Limb (tissue), 2 donors: Measurements from ENCODE around the gene PITPNC1.
A peak's percentile ranks its signal among the peaks of the same experiment; 100 is the strongest.

ENCODE experiments used
- DNase-seq, 2 donors: peaks; one replicate each; pipeline ENCODE4 v3.0.0-alpha.2; 2016; ENCODE audit errors: extremely low spot score in 2 of 2

The PITPNC1 gene

GRCh38 chr17:67433248-67433924 lies 56.3 kb downstream of the PITPNC1 start:
- no peak for DNase-seq

DNA sequence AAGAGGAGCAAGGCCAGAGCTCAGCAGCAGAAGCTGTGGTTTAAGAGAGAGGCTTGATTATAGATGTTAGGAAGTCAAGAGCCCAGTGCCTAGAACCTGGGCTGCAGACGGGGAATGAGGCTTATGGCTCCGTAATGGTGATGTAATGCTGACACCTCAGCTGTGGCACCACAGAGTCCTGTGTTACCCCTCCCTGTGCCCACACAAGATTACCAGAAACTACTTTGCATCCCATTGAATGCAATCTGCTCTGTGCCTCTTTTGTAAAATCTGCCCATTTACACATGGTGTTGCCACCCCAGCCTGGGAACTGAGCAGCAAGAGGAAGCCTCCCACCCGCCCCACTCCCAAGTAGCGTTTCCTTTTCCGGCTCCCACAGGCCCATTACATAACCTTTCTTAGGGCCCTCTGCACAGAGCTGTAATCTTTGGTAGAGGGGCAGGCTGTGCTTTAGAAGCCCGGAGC lies 57.0 kb downstream of the PITPNC1 start:
- no peak for DNase-seq

DNA sequence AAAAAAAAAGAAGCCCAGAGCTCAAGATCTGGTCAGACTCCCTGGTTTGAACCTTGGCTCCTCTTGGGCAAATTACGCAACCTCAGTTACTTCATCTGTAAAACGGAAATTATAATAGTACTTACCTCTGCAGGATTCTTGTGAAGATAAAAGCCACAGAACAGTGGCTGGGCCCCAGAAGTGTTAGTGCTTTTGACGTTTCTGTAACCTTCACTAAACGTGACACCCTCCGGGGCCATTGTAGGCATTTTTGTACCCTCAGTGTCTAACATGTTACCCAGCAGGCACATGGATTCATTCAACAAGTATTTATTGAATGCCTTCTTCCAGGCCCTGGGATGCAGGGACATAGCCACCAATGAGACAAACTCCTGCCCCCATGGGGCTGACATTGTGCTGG lies 58.0 kb downstream of the PITPNC1 start:
- DNase-seq = no peak

GRCh38 chr17:67435786-67436185 lies 58.7 kb downstream of the PITPNC1 start:
- DNase-seq = no peak

DNA sequence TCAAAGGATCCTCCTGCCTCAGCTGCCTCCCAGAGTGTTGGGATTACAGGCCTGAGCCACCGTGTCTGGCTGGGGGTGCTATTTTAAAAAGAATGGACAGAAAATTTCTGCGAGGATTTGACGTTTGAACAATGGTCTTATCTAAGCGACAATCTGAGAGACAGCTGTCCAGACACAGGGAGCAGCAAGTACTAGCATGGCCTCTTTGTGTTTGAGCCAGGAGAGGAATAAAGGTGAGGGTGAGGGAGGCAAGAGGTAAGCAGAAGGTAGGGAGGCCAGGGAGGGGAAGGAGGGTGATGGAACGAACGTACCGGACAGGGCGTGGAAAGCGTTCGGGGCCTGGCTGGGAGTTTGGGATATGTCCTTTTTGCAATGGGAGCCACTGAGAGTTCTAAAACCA lies 59.2 kb downstream of the PITPNC1 start:
- no peak for DNase-seq

- no peak for DNase-seq
These were observed 61.6 kb downstream of the PITPNC1 start for GRCh38 chr17:67438667-67439066.

DNA sequence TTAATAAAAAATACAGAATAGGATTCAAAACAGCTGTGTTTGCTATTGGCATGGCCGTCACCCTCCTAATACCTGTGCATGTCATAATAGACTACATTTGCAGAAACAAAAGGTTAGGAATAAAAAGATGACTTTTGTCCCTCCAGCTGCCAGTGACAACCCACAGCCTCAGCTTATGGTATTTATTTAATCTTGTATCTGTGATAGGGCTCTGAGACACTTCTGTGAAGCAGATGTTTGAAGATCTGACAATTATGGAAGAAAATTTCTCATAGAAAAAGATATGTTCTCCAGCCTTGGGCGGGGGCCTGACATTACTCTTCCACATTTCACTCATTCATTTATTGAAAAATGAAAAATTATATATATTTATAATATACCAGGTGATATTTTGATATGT lies 62.2 kb downstream of the PITPNC1 start:
- no peak for DNase-seq

- DNase-seq = no peak
These were observed 63.4 kb downstream of the PITPNC1 start for GRCh38 chr17:67440277-67441051.

- DNase-seq = no peak
These were observed 64.2 kb downstream of the PITPNC1 start for GRCh38 chr17:67441052-67441895.

DNA sequence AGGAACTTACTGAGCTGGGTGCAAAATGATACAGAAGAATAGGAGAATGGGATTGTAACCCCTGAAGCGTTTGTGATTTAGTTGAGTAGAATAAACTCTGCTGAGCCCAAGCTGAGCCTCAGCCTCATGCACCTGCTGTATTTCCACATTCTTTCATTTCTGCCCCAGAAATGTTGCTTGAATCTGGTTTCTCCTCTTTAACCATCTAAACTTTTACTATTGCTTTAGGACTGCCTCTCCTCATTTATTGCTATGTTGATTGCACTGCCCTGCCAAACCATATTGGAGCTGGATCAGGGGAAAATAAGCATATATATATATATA lies 64.8 kb downstream of the PITPNC1 start:
- no peak for DNase-seq

DNA sequence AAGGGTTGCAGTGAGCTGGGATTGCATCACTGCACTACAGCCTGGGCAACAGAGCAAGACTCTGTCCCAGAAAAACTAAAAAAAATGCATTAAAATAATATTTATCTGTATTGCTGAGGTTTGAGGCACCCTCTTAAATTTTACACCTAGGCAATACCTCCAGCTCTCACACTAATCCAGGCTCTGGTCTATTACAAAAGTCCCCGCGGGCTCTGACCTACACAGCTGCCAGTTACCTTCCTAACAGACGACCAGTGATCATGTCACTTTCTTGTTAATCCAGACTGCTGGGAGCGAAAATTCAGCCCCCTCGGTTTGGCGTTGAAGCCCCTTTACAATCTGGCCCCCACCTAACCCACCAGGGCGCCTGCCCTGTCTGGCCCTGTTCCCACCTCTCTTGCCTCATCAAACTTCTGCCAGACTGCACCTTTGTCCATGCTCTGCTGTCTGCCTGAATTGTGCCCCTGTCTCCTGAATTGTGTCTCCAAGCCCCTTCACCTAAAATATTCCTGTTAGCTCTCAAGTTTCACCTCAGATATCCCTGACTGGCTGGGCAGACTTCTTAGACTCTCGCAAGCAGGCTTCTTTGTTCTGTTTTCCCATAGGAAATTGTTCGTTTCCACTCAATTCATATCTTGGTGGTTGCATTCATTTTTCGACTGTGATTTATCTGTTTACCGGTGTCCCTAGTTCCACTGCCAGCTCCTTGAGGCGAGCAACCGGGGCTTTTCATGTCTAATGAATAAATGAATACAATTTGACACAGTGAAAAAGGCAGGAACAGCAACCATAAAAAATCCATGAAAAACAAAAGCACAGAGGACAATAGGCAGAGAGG lies 65.9 kb downstream of the PITPNC1 start:
- peak in 1 of 2 donors; percentile 44 for DNase-seq

GRCh38 chr17:67443931-67444595 lies 67.0 kb downstream of the PITPNC1 start:
- peak; percentile 36 to 60 for DNase-seq

DNA sequence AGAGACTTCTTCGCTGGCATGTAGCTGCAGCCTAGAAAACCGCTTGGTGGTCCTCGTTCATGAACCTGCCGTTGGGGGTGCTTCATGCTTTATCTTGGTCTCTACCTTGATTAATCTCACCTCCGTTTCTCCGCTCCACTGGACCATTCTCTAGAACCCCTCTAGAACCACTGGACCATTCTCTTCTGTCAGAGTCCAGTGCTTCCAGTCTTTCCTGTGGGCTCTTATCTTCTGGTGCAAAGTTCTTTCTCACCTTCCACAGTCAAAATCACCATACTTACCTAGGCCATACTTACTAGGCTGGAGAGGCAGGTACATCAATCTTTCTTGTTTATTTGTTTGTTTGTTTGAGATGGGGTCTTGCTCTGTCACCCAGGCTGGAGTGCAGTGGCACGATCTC lies 71.4 kb downstream of the PITPNC1 start:
- DNase-seq = no peak

- DNase-seq = no peak
These were observed 72.0 kb downstream of the PITPNC1 start for GRCh38 chr17:67449065-67449464.

GRCh38 chr17:67449845-67450755 lies 73.0 kb downstream of the PITPNC1 start:
- no peak for DNase-seq

- DNase-seq = no peak
These were observed 75.8 kb downstream of the PITPNC1 start for GRCh38 chr17:67452681-67453554.

GRCh38 chr17:67456103-67456502 lies 79.0 kb downstream of the PITPNC1 start:
- no peak for DNase-seq

DNA sequence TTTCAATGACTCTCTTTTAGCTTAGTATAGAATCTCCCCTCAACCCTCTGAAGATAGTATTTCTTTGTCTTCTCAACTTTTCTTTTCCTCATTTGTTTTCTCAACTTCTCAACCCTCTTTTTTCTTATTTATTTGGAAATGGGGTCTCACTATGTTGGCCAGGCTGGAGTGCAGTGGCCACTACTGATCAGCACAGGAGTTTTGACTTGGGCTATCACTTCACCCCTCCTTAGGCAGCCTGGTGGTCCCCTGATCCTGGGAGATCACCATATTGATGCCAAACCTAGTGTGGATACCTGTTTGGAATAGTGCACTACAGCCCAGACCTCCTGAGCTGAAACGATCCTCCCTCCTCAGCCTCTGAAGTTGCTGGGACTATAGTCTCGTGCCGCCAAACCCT lies 79.8 kb downstream of the PITPNC1 start:
- no peak for DNase-seq

- DNase-seq = no peak
These were observed 81.1 kb downstream of the PITPNC1 start for GRCh38 chr17:67458203-67458602.
